Left ventricle myocardium inferior (tissue), 1 donor: Measurements from ENCODE around the gene MINDY1. TPM values are rescaled to one million over a fixed set of nuclear protein-coding genes. Genes with fewer than 3 reads are reported as not detected.

Experiments used
- DNase-seq: peaks from one replicate; pipeline ENCODE4 v3.0.0-alpha.2; 2020
- H3K27ac ChIP-seq: fragments of 200-600 bp; replicated peaks from 2 replicates; pipeline ENCODE4 v1.8.0; 2021
- H3K27me3 ChIP-seq: fragments of 200-600 bp; 2 replicates; pipeline ENCODE4 v1.8.0; 2021; ENCODE audit warnings: low read depth
- H3K36me3 ChIP-seq: fragments of 200-600 bp; 2 replicates; pipeline ENCODE4 v1.8.0; 2021
- H3K4me1 ChIP-seq: fragments of 200-600 bp; 2 replicates; pipeline ENCODE4 v1.8.0; 2021
- H3K4me3 ChIP-seq: fragments of 200-600 bp; 2 replicates; pipeline ENCODE4 v1.8.0; 2021; ENCODE audit warnings: mild to moderate bottlenecking, moderate library complexity
- H3K9me3 ChIP-seq: fragments of 200-600 bp; replicated peaks from 2 replicates; pipeline ENCODE4 v1.8.0; 2021
- CTCF ChIP-seq: fragments of 200-600 bp; IDR thresholded peaks from 2 replicates; pipeline ENCODE4 v1.8.0; 2021; ENCODE audit warnings: antibody characterized with exemption, mild to moderate bottlenecking, borderline replicate concordance
- intact Hi-C: fragments of 100-400 bp; cut with micrococcal nuclease; formaldehyde crosslinking; loops from one replicate; pipeline ENCODE4 v1.11.0; 2022
- total RNA-seq: library from RNA; stranded (reverse); fragmentation: NEBNext Ultra II Directional; extraction: Animal tissue kit (Norgen Biotek cat#: 25700); gene quantifications from one replicate; pipeline ENCODE4 v1.2.1, GENCODE V29; 2021
- donor health status: DM: no; HTN: yes; CAD: no; lungs with severe emphysema.

Gene MINDY1
- total RNA-seq, 1 donor from 2014 or later = 44.3 TPM

DNA sequence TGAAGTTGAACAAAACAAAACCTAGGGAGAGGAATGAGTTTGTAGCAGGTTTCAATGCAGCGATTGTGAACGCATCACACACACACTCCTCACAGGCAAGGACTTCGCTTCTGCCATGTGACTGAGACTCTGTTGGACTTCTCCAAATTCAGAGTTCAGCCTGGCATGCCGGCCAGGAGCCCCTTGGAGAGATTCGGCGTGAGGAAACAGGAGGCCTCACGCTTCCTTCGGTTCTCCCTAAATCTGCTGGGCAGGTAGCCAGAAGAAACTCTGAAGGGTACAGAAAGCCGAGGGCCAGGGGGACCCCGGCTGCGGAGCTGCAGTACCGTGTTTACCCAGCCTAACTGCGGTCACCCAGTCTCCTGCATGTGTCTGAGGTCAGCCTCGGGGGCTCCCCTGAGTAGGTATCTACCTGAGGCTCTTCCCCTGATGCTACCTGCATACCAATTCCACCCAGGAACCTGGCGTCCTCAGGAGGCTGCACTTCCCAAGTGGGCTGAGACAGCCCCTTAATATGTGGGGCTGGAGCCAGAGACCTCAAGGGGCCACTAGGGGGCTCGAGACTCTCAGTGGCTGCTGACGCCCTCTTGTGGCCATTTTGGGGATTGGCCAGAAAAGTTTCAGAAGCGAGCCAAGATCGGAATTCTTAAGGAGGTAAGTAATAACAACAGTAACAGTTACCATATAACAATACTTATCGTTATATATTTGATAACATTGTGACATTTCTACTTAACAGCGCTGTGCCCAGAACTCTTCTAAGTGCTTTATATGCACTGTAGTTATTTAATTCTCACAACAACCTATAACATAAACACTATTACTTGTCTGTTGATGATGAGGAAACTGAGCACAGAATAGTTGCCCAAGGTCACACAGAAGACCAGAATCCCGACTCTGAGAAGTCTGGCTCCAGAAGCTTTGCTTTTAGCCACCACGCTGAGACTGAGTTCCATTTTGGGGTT lies 27.3 kb downstream of the MINDY1 start:
- no peaks in the 10 kb centered on the region for H3K27me3 ChIP-seq
- intact Hi-C loops = no loop called here
- H3K27ac ChIP-seq = peak overlapping the region; percentile 49
- H3K36me3 ChIP-seq = no peaks in the 10 kb centered on the region
- H3K4me1 ChIP-seq = peaks cover 36% of the 10 kb centered on the region
- peak overlapping the region; percentile 39 for H3K4me3 ChIP-seq
- TF ChIP-seq CTCF = no peak
- DNase-seq = peak; percentile 82
- no peaks in the 10 kb centered on the region for H3K9me3 ChIP-seq

DNA sequence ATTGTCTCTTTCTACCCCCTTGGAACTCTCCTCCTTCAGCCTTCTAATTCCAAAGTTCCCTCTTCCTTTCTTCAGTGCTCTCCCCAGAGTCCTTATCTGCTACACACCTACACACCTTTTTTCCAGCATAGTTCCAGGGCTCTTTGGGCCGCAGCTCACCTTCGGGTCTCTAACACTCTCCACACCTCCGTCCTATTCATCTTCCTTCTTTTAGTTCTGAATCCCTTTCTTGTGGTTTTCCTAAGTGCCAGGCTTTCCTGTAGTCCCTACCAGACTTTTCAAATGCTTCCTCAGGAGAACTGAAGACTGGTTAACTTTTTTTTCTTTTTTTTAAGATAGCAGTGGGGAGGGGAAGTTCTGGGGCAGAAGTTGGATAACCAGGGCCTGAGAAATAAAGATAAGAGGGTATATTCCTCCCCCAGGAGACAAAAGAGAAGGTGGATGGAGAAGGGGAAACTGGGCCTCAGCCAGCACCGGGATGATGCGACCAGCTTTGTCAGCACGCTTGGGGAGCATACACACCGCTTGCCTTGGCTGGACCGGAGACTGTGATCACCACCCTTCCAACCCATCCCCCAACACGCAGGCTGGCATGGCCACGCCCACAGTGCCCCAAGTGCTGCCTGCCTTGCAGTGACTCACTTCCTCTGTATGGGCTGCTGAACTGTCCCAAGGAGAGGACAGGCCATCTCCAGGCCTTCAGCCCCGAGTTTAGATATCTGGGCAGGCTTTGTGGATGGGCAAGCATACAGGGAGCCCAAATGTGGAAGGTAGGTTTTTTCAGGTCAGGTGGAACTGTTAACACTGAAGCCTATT lies 29.6 kb downstream of the MINDY1 start:
- Histone ChIP-seq H3K36me3 (no peaks in the 10 kb centered on the region), H3K4me1 (peaks cover 57% of the 10 kb centered on the region), H3K27me3 (no peaks in the 10 kb centered on the region), H3K9me3 (no peaks in the 10 kb centered on the region), H3K27ac (peak overlapping the region; percentile 73), H3K4me3 (peak overlapping the region; percentile 21)
- no peak for TF ChIP-seq CTCF
- intact Hi-C loops = no loop called here
- peak; percentile 82 for DNase-seq

- TF ChIP-seq CTCF = no peak
- H3K4me3 ChIP-seq = no peak overlapping the region
- no peaks in the 10 kb centered on the region for H3K27me3 ChIP-seq
- peak overlapping the region; percentile 73 for H3K27ac ChIP-seq
- H3K9me3 ChIP-seq = no peaks in the 10 kb centered on the region
- no peaks in the 10 kb centered on the region for H3K36me3 ChIP-seq
- no peak for DNase-seq
- peaks cover 63% of the 10 kb centered on the region for H3K4me1 ChIP-seq
- intact Hi-C loops = no loop called here
These were observed 30.3 kb downstream of the MINDY1 start for GRCh38 chr1:150976401-150976821.

- Histone ChIP-seq H3K9me3 (no peaks in the 10 kb centered on the region), H3K27me3 (no peaks in the 10 kb centered on the region), H3K4me3 (peak within 1 kb of the TSS; percentile 94), H3K36me3 (no peaks in the 10 kb centered on the region), H3K4me1 (peaks cover 78% of the 10 kb centered on the region), H3K27ac (peak within 1 kb of the TSS; percentile 99)
- intact Hi-C loops = no loop called here
- TF ChIP-seq CTCF = peak; percentile 1
- peak; percentile 86 for DNase-seq
These were observed 31.9 kb downstream of the MINDY1 start, which contains the start of gene CERS2 for GRCh38 chr1:150974580-150975478. CERS2 (minus strand) TSS chr1:150974835; CDS start chr1:150969090, 5,745 bp downstream.
